GM12878 (cell line): ENCODE measurements around the gene RBKS. TPM values are rescaled to one million over a fixed set of nuclear protein-coding genes. Genes with fewer than 3 reads are reported as not detected.

Experiments used
- BMI1 ChIP-seq: fragments of 450-650 bp; IDR thresholded peaks from 2 replicates; pipeline ENCODE4 v1.6.1; 2016; ENCODE audit warnings: mild to moderate bottlenecking, moderate library complexity, borderline replicate concordance
- BRCA1 ChIP-seq: IDR thresholded peaks from 2 replicates; pipeline ENCODE4 v1.6.1; 2011; ENCODE audit warnings: low read depth, low read length, improper control_type of control experiment
- CEBPB ChIP-seq, 2 experiments: fragments of 150-350 bp in 1 of 2; IDR thresholded peaks; 2 replicates each; pipeline ENCODE4 v1.6.1; 2012 to 2014; ENCODE audit warnings: low read depth in 2 of 2, low read length in 2 of 2, borderline replicate concordance in 1 of 2, inconsistent platforms in 1 of 2
- CHD1 ChIP-seq: IDR thresholded peaks from 2 replicates; pipeline ENCODE4 v1.6.1; 2012; ENCODE audit warnings: low read depth, low read length, improper control_type of control experiment
- KDM1A ChIP-seq: fragments of 200-600 bp; sonication (generic); IDR thresholded peaks from 2 replicates; pipeline ENCODE4 v1.6.1; 2016; ENCODE audit warnings: borderline replicate concordance
- MXI1 ChIP-seq: fragments of 150-350 bp; IDR thresholded peaks from 2 replicates; pipeline ENCODE4 v1.6.1; 2011; ENCODE audit warnings: low read depth, mild to moderate bottlenecking, inconsistent platforms, low read length, improper control_type of control experiment
- RBBP5 ChIP-seq: fragments of 200-600 bp; sonication (generic); conservative IDR thresholded peaks from 2 replicates; pipeline ENCODE4 v1.6.1; 2016
- SMAD1 ChIP-seq: fragments of 450-650 bp; IDR thresholded peaks from 2 replicates; pipeline ENCODE4 v1.6.1; 2018; ENCODE audit warnings: mild to moderate bottlenecking, low read depth; ENCODE audit not compliant: partially characterized antibody
- TCF12 ChIP-seq: IDR thresholded peaks from 2 replicates; pipeline ENCODE4 v1.6.1; 2011; ENCODE audit warnings: low read depth, mild to moderate bottlenecking, low read length
- ZNF274 ChIP-seq: IDR thresholded peaks from one replicate; pipeline ENCODE4 v1.8.0; 2011; ENCODE audit not compliant: insufficient read length, insufficient read depth
- ZNF592 ChIP-seq: fragments of 450-650 bp; IDR thresholded peaks from 2 replicates; pipeline ENCODE4 v1.6.1; 2017; ENCODE audit warnings: mild to moderate bottlenecking, moderate library complexity
- ZNF687 ChIP-seq: fragments of 450-650 bp; IDR thresholded peaks from 2 replicates; pipeline ENCODE4 v1.6.1; 2017; ENCODE audit warnings: mild to moderate bottlenecking, moderate library complexity
- ZSCAN29 ChIP-seq: fragments of 450-650 bp; IDR thresholded peaks from 2 replicates; pipeline ENCODE4 v1.6.1; 2017; ENCODE audit warnings: mild to moderate bottlenecking, moderate library complexity
- polyA plus RNA-seq, 11 experiments: library from polyadenylated mRNA; depleted of rRNA in 4 of 11; unstranded in 6 of 11; stranded (reverse) in 5 of 11; fragments of >200 nt; fragmentation: Nextera tagmentation in 4 of 11; fragmentation: Illumina TruSeq in 1 of 11; extraction: Ambion mirVana in 4 of 11; extraction: Trizol in 1 of 11; gene quantifications; 1 replicate in 1 of 11; 2 replicates in 10 of 11; pipeline versions ENCODE4 v1.2.1 to v1.2.3, GENCODE V29; 2011 to 2016; ENCODE audit warnings: inconsistent platforms in 2 of 11, missing spikeins in 2 of 11, low read depth in 1 of 11
- total RNA-seq, 4 experiments: library from RNA; depleted of rRNA in 3 of 4; stranded (reverse); fragments of >200 nt in 3 of 4; fragmentation: Illumina TruSeq in 1 of 4; extraction: Trizol in 1 of 4; gene quantifications; 2 replicates each; pipeline versions ENCODE4 v1.2.1 to v1.2.3, GENCODE V29; 2013 to 2021
- TF ChIP-seq, protein P1 (sequence below), 3 experiments: IDR thresholded peaks in 2 of 3; conservative IDR thresholded peaks in 1 of 3; 2 replicates each; pipeline ENCODE4 v1.5.1; 2011; ENCODE audit warnings: low read depth in 3 of 3, low read length in 3 of 3, mild to moderate bottlenecking in 3 of 3, control low read depth in 2 of 3, moderate library complexity in 2 of 3, inconsistent platforms in 1 of 3, mixed read lengths in 1 of 3; ENCODE audit not compliant: control insufficient read depth in 2 of 3, insufficient read depth in 1 of 3; ENCODE audit errors: extremely low read depth in 1 of 3
- TF ChIP-seq, protein P2 (sequence below): fragments of 450-650 bp; IDR thresholded peaks from 2 replicates; pipeline ENCODE4 v1.6.1; 2017; ENCODE audit warnings: low read depth, mild to moderate bottlenecking, moderate library complexity
- TF ChIP-seq, protein P3 (sequence below): IDR thresholded peaks from 2 replicates; pipeline ENCODE4 v1.6.1; 2011; ENCODE audit warnings: mild to moderate bottlenecking, low read depth, low read length, moderate library complexity; ENCODE audit not compliant: insufficient replicate concordance

RBKS gene
- total and polyA plus RNA-seq, 10 of the 15 experiments (the other 5 are each of a cell fraction or from before 2014, with no cell fraction given): 0.39 to 1.8 (median 1.0) TPM

GRCh38 chr2:27890924-27891672 is 911 bp upstream of the RBKS start (continued):
- TF ChIP-seq RBBP5 (no peak), BMI1 (no peak), SMAD1 (no peak), CHD1 (0 out of 2 replicates have a peak, but pooled peaks have one; percentile 46), CEBPB (IDR thresholded peaks at IDR 0.05; ENCODE audit: borderline replicate concordance in 1 of 2, low read depth in 2 of 2, low read length in 2 of 2) (no peak), KDM1A (no peak), TCF12 (no peak), ZNF592 (no peak), ZNF687 (peak; percentile 23; the same call in 1 of the 2 replicates), MXI1 (peak; percentile 42; the same call in 1 of the 2 replicates), BRCA1 (no peak), ZSCAN29 (no peak), ZNF274 (no peak)
- TF ChIP-seq, protein P1, sequence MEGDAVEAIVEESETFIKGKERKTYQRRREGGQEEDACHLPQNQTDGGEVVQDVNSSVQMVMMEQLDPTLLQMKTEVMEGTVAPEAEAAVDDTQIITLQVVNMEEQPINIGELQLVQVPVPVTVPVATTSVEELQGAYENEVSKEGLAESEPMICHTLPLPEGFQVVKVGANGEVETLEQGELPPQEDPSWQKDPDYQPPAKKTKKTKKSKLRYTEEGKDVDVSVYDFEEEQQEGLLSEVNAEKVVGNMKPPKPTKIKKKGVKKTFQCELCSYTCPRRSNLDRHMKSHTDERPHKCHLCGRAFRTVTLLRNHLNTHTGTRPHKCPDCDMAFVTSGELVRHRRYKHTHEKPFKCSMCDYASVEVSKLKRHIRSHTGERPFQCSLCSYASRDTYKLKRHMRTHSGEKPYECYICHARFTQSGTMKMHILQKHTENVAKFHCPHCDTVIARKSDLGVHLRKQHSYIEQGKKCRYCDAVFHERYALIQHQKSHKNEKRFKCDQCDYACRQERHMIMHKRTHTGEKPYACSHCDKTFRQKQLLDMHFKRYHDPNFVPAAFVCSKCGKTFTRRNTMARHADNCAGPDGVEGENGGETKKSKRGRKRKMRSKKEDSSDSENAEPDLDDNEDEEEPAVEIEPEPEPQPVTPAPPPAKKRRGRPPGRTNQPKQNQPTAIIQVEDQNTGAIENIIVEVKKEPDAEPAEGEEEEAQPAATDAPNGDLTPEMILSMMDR (IDR thresholded peaks at IDR 0.05 in 2 of 3, conservative IDR thresholded peaks at IDR 0.05 in 1 of 3; ENCODE audit: control insufficient read depth in 2 of 3, extremely low read depth in 1 of 3, insufficient read depth in 1 of 3, low read depth in 3 of 3, low read length in 3 of 3): no peak
- TF ChIP-seq, protein P2, sequence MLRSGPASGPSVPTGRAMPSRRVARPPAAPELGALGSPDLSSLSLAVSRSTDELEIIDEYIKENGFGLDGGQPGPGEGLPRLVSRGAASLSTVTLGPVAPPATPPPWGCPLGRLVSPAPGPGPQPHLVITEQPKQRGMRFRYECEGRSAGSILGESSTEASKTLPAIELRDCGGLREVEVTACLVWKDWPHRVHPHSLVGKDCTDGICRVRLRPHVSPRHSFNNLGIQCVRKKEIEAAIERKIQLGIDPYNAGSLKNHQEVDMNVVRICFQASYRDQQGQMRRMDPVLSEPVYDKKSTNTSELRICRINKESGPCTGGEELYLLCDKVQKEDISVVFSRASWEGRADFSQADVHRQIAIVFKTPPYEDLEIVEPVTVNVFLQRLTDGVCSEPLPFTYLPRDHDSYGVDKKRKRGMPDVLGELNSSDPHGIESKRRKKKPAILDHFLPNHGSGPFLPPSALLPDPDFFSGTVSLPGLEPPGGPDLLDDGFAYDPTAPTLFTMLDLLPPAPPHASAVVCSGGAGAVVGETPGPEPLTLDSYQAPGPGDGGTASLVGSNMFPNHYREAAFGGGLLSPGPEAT: no peak
- TF ChIP-seq, protein P3, sequence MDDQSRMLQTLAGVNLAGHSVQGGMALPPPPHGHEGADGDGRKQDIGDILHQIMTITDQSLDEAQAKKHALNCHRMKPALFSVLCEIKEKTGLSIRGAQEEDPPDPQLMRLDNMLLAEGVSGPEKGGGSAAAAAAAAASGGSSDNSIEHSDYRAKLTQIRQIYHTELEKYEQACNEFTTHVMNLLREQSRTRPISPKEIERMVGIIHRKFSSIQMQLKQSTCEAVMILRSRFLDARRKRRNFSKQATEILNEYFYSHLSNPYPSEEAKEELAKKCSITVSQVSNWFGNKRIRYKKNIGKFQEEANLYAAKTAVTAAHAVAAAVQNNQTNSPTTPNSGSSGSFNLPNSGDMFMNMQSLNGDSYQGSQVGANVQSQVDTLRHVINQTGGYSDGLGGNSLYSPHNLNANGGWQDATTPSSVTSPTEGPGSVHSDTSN: no peak
